NCI-H69 (cell line): ENCODE results near the gene USH1C.

Source experiments
- DNase-seq: peaks from one replicate; lab custom pipeline; 2025; lab: John Stamatoyannopoulos, UW

USH1C gene

DNA sequence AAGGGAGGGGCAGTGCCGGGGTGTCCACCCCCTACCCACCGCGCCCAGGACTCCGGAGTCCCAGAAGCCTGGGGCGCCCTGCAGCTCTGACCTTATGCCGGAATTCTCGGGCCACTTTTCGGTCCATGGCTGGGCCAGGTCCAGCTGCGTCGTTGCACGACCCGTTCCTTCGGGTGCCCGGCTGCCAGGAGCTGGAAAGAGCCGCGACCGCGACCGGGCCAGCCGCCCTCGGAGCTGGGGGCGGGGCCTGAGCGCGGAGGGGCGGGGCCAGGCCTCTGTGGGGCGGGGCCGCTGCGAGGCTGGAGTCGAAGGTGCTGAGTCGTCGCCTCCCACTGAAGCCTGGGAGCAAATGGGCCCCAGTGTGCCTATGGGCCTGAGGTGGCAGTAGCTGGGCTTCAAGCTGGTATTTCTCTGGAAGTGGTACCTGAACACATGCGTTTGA is at the start of gene USH1C:
TSS of gene USH1C (minus strand) at position 236 of the 442 bp plus-strand sequence. CDS start at position 127, 109 bp downstream.
- DNase-seq = peak; percentile 9

DNA sequence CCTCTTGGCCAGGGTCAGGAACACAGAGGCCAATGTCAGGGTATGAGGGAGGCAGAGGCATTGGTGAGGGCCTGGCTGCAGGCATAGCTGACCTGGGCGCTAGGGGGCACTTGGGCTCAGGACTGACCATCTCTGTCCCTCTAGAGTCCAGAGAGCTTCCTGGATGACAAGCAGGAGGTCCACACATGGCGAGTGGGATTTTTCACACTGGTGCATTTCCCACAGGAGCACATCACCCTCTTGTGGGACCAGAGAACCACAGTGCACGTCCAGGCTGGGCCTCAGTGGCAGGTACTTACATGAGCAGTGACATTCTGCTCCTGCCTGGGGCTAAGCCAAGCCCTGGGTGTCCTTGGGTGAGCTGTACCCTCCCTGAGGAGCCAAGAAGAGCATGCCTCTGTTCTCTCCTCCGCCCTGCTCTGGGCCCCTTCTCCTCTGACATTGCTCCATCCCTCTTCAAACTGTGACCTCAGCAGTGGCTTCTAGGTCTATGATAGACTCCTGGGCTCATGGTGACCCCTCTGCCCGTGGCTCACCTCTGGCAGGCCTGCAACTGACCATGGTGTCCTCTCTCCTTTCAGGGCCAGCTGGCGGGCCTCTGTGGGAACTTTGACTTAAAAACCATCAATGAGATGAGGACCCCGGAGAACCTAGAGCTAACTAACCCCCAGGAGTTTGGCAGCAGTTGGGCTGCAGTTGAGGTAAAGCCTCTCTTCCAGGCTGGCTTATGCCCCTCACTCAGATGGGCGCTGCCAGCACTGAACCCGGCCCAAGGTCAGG is 49.4 kb upstream of the USH1C start:
- DNase-seq = no peak

DNA sequence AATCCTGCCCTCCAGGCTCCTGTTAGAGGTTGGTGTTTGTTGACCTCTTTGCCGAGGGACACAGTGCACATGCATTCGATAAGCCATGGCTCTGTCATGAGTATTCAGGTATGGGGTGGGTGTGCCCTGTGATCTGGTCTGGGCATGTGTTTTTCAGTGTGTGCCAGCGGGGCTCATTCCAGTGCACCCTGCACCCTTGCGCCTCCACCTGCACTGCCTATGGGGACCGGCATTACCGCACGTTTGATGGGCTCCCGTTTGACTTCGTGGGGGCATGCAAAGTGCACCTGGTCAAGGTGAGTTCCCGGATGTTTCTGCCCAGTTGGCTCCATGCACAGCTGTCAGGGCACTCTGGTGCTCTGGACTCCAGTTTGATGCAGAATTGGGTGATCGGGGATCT is 47.1 kb upstream of the USH1C start:
- no peak for DNase-seq

DNA sequence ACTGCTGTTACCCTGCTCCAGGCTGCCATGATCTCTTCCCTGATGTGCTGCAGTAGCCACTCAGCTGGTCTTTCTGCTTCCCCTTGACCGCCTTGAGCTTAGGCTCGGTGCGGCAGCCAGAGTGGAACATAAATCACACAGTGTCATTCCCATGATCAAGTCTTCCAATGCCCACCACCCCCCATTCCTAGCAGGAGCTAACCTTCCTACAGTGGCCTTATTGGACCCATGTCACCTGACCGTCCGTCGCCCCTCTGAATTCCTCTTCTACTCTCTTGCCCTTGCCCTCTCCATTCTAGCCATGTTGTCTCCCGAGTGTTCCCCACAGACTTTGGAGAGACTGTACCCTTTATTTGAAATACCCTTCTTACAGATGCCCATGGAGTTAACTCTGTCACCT is 46.2 kb upstream of the USH1C start:
- no peak for DNase-seq

DNA sequence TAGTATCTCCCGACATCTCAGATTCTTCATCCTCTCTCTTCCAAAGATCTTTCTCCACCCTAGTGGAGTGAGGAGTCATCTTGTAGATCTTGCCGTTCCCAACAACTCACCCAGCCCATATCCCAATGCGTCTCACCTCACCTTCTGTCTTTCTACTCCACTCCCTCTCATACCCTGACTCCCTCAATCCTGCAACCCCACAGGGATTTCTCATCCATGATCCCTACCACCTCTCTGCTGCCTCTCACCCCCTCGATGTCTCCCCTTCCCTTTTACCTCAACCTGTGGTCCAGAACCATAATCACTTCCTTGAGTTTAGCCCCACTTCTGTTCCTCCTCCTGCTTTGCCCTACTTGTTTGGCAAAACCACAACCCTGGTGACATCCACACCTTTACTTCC is 44.5 kb upstream of the USH1C start:
- no peak for DNase-seq

DNA sequence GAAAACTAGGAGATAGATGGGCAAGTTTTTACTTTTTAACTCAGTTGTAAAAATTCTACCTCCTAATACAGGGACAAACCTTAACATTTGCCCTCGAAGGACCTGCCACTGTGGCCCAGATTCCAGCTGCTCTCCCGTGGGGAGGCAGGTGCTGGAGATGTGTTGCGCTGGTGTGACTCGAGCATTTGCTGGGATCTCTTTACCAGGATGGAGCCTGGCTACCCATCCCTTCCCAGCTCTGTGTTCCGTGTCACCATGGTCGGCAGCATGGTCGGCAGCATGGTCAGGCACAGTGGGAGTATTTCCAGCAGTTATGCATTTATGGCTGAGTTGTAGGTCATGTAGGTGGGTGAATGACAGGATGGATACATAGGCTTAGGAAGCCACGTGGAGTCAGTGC is 44.0 kb upstream of the USH1C start:
- no peak for DNase-seq

DNA sequence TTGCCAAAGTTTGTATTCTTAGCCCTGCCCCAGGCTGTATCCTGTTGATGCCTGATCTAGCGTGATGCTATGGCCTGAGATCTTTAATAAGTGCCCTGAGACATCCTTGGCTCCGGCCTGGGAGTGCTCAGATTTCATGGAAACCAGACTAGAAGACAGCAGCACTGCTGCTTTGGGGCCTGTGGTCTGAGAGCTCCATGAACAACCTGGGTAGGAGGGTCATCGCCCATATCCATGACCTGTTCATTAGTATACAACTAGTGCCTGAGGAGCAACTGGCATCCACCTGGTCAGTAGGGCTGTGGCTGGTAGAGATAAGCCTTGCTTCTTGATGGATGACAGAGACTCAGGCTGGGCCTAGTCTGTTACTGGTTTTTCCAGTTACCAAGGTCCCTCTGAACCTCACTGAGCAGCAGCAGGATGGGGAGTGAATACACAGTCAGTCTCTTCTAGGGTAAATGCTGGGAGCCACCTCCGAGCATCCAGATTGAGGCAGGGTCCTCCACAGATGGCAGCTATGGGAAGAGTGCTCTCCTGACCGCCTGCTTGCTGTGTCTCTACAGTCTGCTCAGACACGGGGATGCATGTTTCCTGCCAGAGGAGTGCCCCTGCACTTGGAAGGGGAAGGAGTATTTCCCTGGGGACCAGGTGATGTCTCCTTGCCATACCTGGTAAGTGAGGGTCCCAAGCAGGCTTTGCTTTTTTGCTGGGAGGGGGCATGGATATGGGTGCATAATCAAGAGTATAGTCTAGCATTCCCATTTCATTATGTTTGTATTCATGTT is 41.9 kb upstream of the USH1C start:
- no peak for DNase-seq

DNA sequence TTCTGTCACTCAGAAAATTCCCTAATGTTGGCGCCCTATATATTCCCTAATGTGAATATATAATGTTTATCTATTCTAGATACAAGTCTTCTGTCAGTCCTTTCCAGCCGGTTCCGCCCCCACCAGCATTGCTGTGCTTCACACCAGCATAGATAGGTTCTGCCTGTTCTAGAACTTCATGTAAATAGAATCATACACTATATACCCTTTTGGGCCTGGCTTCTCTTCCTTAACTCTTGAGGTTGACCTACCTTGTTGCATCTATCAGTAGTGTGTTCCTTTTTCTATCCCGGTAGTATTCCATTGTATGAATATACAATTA is 37.5 kb upstream of the USH1C start:
- no peak for DNase-seq

DNA sequence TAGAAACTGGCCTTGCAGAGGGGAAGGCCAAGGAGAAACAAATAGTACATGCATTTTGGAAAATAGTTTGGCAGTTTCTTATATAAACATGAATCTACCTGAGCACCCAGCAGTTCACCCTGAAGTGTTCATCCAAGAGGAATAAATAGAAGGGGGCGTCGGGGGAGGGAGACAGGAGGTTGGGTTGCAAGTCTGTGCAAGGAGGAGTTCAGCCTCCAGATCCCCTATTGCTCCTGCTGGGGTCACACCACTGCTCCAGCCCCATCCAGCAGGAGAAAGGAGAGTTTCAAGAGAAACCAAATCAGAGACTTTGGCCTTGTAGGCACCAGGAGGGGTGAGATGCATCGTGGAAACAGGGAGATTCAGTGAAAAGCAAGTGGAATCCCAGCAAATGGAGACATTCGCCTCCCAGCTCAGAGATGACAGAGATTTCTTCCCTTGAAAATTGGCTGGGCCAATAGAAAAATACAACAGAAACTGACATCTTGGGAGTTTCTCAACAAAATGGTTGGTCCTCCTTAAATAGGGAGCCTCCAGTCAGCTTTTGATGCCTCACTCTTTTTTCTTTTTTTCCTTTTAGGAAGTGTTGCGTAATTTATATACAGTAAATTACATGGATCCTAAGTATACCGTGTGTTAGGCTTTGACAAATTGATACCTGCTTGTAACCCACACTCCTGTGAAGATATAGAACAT is 37.0 kb upstream of the USH1C start:
- no peak for DNase-seq

DNA sequence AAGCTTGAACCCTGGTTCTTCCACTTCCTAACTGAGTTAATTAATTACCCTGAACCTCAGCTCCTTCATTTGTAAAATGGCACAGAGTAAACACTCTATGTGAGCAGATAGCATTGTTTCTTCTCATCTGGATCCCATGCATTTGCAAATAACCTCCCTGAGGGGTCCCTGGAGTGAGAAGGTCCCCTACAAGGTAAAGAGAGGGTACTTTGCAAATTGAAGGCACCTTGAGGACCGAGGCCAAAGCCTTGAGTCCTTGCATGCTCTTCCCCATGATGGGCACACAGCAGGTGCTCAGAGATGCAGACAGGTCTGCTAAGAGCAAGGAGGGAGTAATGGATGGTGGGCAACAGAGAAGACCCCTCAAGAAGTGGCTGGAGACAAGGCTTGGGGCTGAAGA is 36.1 kb upstream of the USH1C start:
- DNase-seq = no peak

DNA sequence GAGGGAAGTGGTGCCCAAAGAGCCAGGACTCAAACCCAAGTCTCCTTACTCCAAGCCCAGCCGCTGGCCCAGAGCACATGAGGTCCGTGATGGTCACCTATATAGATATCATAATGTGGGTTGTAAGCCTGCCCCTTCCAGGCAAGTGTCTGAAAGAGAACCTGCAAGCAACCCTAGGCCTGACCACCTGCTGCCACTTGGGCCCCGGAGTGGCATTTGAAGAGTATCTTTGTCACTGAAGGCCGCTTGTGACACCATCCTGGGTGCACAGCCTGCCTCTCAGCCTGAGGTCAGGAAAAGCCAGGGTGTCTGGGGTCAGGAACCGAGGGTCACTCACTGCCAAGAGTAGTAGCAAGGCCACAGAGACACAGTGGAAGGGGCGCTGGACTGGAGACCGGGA is 35.2 kb upstream of the USH1C start:
- no peak for DNase-seq

DNA sequence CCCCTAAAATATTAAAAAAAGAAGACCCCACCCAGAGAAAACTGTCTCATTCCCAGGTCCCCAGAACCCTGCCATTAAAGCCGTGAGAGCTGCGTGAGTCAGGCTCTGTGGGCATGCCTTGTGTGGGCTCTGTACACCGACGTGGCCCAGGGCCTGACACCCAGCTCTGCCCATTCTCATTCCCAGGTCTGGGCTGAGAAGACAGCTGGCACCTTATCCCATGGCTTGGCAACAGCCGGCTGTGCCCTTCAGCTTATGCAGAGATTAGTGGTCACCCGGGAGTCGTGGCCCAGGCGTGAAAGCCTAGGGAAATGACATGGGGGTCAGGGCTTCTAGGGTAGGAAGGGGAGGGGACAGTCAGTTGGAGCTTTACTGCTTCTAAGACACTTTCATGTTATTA is 34.7 kb upstream of the USH1C start:
- no peak for DNase-seq

DNA sequence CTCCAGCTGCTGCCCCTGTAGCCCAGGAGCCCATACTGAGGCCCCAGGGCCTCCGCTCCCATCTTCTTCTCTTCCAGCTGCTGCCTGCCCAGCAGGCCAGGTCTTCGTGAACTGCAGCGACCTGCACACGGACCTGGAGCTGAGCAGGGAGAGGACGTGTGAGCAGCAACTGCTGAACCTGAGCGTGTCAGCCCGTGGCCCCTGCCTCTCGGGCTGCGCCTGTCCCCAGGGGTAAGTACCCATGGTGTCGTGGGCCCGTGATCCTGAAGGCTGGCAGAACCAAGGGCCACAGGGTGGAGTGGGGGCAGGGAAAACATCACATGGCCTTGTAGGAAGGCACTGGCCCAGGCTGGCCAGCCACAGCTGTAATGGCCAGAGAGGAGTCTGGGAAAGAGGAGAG is 34.1 kb upstream of the USH1C start:
- DNase-seq = no peak

DNA sequence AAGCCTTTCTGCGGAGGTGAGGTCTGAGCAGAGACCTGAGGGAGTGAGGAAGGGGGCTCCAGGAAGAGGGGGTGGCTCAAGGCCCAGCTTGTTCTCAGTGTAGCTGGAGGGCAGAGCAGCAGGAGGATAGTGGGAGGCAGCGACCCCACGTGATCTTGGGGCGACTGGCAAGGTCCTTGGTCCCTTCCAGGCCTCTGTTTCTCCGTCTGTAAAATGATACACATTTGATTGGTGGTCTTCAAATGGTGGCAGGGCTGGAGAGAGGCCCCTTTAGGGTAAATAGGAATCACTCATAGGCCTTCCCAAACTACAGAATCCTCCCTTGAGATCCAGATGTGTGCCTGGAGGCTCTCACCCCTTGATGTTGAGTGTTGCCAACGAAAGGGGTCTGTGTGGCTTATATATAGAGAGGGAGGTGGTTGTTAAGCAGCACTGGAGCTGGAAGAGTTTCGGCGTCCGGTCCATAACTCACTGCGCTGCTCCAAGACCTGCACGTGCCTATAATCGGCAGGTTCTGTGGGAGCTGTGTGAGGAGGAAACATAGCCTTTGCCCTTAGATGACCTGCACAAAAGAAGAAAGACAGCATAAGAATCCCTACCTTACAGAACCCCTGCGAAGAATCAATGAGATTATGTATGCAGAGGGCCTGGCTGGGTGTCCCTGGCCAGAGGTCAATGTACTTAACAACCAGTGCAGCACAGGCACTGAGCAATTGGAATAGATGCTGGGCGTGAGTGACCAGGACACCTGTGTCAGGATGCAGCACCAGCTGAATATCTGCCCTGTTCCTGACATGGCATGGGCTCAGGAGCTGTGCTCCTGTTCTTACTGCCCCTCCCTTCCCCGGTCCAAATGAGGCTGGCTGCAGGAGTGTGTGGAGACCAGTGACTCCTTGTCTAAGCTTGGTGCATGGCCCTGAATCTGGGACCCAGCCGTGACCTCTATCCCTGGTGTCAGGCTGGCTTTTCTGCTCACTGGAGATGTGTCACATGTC is 31.5 kb upstream of the USH1C start:
- DNase-seq = no peak

DNA sequence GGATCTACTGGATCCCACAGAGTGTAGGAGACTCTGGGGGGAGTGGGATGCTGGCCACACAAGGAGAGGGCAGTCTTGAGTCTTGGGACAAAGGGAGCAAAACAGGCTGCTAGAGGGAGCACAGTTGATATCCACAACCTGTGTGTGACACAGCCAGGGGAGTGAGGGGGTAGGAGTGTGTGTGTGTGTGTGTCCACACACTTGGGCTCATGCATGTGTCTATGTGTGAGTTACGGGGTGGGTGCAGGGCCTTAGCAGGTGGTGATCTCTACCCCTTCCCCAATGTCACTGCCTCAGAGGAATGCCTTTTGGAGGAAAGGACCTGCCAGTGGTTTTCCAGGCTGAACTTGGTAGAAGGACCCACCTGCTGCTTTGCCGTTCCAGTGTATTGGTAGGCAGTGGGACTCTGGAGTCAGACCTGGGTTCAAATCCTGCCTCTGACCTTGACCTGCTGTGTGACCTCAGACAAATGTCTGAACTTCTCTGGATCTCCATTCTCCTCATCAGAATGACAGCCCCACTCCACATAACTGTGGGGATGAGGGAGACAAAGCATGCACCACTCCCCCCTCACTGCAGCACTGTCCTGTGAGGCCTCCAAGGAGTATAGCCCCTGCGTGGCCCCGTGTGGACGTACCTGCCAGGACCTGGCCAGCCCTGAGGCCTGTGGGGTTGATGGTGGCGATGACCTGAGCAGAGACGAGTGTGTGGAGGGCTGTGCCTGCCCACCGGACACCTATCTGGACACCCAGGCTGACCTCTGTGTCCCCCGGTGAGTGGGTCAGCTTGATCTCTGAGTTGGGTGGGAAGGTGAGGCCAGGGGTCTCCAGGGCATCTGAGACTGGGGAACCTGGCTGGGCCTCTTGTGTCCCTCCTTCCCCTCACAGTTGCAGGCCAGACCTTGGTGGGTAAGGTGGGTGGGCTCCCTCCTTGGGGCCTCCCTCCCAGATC is 30.2 kb upstream of the USH1C start:
- DNase-seq = no peak

DNA sequence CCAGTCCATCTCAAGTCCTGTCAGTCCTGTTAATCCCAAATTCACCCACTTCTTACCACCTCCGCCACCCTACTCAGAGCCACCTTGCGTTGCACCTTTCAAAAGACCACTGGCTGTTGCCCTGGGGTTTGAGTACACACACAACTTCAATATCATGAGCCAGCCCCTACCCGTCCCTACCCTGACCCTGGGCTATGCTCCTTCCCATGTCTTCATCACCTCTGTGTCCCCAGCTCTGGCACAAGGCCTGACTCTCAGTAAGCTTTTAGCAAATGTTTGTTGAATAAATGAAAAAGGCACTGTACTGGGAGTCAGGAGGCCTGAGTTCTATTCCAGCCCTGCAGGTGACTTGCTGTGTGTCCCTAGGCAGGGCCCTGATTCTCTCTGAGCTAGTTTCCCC is 29.3 kb upstream of the USH1C start:
- no peak for DNase-seq

DNA sequence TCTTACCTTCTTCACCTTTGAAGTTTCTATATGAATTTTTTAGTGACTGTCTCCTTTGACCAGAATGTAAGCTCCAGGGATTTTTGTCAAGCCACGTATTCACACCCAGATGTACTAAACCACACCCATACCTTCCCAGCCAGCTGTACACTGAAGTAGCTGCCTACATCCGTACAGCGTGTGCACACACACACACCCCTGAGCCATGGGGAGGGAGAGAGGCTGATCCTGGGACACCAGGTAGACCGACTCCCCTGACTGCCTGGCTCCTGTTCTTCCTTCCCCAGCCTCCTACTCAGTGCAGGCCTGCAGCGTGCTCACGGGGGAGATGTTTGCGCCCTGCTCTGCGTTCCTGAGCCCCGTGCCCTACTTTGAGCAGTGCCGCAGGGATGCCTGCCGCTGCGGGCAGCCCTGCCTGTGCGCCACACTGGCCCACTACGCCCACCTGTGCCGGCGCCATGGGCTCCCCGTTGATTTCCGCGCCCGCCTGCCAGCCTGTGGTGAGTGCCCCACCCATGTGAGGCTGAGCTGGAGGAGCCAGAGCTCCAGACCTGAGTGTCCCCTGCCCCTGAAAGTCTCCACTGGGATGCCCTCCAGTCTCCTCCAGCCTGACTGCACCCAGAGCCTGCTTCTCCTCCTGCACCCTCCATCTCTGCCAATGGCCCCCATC is 28.7 kb upstream of the USH1C start:
- peak; percentile 38 for DNase-seq

DNA sequence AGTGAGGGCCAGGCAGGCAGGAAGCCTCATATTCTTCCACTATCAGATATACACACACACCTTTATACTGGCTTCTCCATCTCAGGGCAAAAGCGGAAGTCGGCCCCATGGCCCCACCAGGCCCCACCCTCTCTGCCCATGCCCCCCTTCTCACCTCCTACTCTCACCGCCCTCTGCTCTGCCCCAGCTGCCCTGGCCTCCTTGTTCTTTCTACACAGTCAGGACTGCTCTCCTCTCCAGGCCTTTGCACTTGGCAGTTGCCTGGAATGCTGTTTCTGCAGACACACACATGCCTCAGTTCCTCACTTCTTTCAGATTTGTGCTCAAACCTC is 28.1 kb upstream of the USH1C start:
- no peak for DNase-seq

DNA sequence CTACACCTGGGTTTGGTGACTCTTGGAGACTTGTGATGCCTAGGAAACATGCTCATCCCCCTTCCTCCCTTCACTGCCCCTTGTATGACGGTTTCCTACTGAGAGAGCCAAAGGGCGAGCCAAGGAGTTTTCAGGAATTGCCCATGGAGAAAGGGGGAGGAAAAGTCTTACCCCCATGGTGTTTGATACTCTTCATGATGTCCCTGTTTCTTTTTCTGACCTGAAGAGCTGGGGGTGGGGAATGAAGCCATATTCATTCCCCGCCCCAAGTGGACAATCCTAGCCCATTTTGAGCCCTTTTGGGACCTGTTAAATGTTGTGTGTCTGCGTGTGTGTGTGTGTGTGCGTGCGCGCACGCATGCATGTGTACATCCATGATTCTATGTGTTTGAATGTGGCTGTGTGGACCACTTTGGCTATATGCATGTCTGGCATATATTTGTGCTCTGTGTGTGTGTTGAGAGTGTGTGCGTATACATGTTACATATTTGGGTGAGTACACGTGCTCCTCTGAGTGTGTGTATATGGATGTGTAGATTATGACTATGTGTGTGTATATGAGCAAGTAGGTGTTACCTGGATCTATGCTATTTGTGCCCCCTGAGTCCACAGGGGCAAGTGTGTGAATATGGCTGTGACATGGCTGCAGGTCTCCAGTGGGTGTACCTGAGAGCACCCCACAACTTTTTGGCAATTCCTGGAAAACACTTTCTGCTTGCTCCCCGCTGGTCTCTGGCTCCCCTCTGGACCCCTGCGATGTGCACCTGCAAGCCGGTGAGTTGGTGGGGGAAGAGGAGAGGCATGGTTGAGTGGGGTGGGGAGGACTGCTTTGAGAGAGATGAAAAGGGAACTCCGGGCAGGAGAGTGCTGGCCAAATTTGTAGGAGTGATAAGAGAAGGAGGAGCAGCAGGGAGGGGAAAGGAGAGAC is 27.5 kb upstream of the USH1C start:
- DNase-seq = no peak
